GM19395 (cell line): ENCODE measurements around the gene REPIN1.

Experiments
- ATAC-seq: cut with Tn5 transposase; IDR thresholded peaks from one replicate; pipeline ENCODE4 v1.9.1; 2021; ENCODE audit warnings: mild to moderate bottlenecking, moderate library complexity; ENCODE audit not compliant: unreplicated experiment

Gene REPIN1

GRCh38 chr7:150404805-150405583 lies 36.4 kb downstream of the REPIN1 start:
- peak; percentile 43 for ATAC-seq

- ATAC-seq, result no peak
Observed at GRCh38 chr7:150405584-150406311, 37.1 kb downstream of the REPIN1 start.

- no peak for ATAC-seq
Observed at GRCh38 chr7:150406312-150406566, 37.6 kb downstream of the REPIN1 start.

GRCh38 chr7:150406567-150407421 lies 38.2 kb downstream of the REPIN1 start:
- peak; percentile 60 for ATAC-seq

- ATAC-seq, result no peak
Observed at GRCh38 chr7:150407588-150408392, 39.2 kb downstream of the REPIN1 start.

GRCh38 chr7:150408393-150409299 lies 40.0 kb downstream of the REPIN1 start:
- ATAC-seq, result no peak

- no peak for ATAC-seq
Observed at GRCh38 chr7:150409300-150410030, 40.8 kb downstream of the REPIN1 start.

- ATAC-seq, result no peak
Observed at GRCh38 chr7:150410131-150410530, 41.5 kb downstream of the REPIN1 start.

GRCh38 chr7:150410680-150411346 lies 42.2 kb downstream of the REPIN1 start:
- ATAC-seq, result no peak

- no peak for ATAC-seq
Observed at GRCh38 chr7:150411606-150412005, 43.0 kb downstream of the REPIN1 start.

GRCh38 chr7:150412016-150412415 lies 43.4 kb downstream of the REPIN1 start:
- no peak for ATAC-seq

- ATAC-seq, result no peak
Observed at GRCh38 chr7:150412518-150413488, 44.2 kb downstream of the REPIN1 start.

- no peak for ATAC-seq
Observed at GRCh38 chr7:150413640-150414081, 45.0 kb downstream of the REPIN1 start.

- no peak for ATAC-seq
Observed at GRCh38 chr7:150415161-150416153, 46.8 kb downstream of the REPIN1 start.

- no peak for ATAC-seq
Observed at GRCh38 chr7:150417239-150417638, 48.6 kb downstream of the REPIN1 start.

- no peak for ATAC-seq
Observed at GRCh38 chr7:150417863-150418262, 49.2 kb downstream of the REPIN1 start.
